ENCODE measurements around the gene IL37.

DNA sequence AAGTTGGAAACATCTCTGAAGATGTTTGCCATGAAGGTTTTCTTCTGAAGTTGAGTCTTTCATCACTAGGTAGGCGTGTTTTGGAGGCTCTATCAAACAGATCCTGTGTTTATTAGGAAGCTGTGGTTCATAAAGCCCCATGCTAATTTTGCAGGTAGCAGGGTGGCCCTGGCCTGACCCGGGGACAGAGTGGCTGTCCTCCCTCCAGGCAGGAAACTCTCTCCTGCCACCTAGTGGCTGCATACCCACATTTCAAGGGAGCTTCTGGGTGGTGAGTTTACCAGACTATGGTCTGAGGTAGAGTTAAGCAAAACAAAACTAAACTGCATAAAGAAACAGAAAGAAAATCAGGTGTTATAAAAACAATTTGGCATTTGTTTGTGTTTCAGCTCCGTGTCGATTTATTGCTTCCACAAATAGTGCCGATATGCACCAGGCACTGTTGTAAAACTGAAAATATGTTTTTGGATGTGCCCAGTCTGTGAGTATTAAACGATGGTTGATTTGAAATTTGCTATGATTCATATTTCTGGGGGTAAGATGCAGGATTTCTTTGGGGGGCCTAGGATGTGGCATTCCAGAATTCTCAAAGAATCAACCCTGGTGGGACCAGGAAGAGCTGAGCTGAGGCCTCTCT is 26.0 kb upstream of the IL37 start:
- TF ChIP-seq CTCF (IDR thresholded peaks at IDR 0.05), result peak in 3 of 4 experiments; percentile 32 to 50 (median 41)
- TF ChIP-seq POLR2AphosphoS5 (IDR thresholded peaks at IDR 0.05), result no peak
- TF ChIP-seq POLR2A (IDR thresholded peaks at IDR 0.05), result no peak

Data from prostate gland (tissue), 2 donors.